DOHH2 (cell line): ENCODE measurements around the gene SLC22A13.

Experiments
- EZH2phosphoT487 ChIP-seq: fragments of 200-600 bp; sonication (generic); IDR thresholded peaks from 2 replicates; pipeline ENCODE4 v1.6.1; 2017; ENCODE audit warnings: borderline replicate concordance, mild to moderate bottlenecking, antibody characterized with exemption, low read length, moderate library complexity, mixed read lengths
- TF ChIP-seq, protein P1 (sequence below): fragments of 200-600 bp; sonication (generic); IDR thresholded peaks from one replicate; pipeline ENCODE4 v1.5.1; 2014; ENCODE audit warnings: antibody characterized with exemption, mild to moderate bottlenecking, low read depth, low read length; ENCODE audit not compliant: poor library complexity, severe bottlenecking

GRCh38 chr3:38276917-38277630 lies 11.5 kb downstream of the SLC22A13 start:
- TF ChIP-seq, protein P1, sequence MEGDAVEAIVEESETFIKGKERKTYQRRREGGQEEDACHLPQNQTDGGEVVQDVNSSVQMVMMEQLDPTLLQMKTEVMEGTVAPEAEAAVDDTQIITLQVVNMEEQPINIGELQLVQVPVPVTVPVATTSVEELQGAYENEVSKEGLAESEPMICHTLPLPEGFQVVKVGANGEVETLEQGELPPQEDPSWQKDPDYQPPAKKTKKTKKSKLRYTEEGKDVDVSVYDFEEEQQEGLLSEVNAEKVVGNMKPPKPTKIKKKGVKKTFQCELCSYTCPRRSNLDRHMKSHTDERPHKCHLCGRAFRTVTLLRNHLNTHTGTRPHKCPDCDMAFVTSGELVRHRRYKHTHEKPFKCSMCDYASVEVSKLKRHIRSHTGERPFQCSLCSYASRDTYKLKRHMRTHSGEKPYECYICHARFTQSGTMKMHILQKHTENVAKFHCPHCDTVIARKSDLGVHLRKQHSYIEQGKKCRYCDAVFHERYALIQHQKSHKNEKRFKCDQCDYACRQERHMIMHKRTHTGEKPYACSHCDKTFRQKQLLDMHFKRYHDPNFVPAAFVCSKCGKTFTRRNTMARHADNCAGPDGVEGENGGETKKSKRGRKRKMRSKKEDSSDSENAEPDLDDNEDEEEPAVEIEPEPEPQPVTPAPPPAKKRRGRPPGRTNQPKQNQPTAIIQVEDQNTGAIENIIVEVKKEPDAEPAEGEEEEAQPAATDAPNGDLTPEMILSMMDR = no peak
- TF ChIP-seq EZH2phosphoT487 = no peak
